H1 (cell line): ENCODE results near the gene HECTD4. TPM values are rescaled to one million over a fixed set of nuclear protein-coding genes. Genes with fewer than 3 reads are reported as not detected.

ENCODE experiments used
- CTCF ChIA-PET: fragments of 300-600 bp; sonication (Branson Sonifier 250); formaldehyde crosslinking; loops from one replicate; lab custom pipeline; 2021; ENCODE audit not compliant: partially characterized antibody; lab: Charles Lee
- POLR2A ChIA-PET: fragments of 300-600 bp; sonication (Branson Sonifier 250); formaldehyde crosslinking; loops from one replicate; lab custom pipeline; 2021; ENCODE audit warnings: inconsistent platforms; ENCODE audit not compliant: partially characterized antibody; lab: Charles Lee
- DNase-seq, 2 experiments: peaks; one replicate each; pipeline versions ENCODE4 v3.0.0 to v3.0.0-alpha.2; 2010 to 2022; ENCODE audit warnings: low spot score in 2 of 2, low read depth in 1 of 2, mixed read lengths in 1 of 2
- FAIRE-seq: peaks from 2 replicates; lab custom pipeline; 2011; peaks lifted over from hg19 to GRCh38; lab: Jason Lieb, UNC
- H2AFZ ChIP-seq: 2 replicates; pipeline ENCODE4 v1.8.1; 2012; ENCODE audit warnings: low read length, inconsistent platforms
- H2AK5ac ChIP-seq: 2 replicates; pipeline ENCODE4 v1.6.1; 2013; ENCODE audit warnings: low read depth, low read length
- H2BK120ac ChIP-seq: replicated peaks from 2 replicates; pipeline ENCODE3; 2013; ENCODE audit warnings: low read depth, low read length, inconsistent platforms
- H2BK12ac ChIP-seq: 2 replicates; pipeline ENCODE4 v1.6.1; 2013; ENCODE audit warnings: low read depth, low read length
- H2BK15ac ChIP-seq: 2 replicates; pipeline ENCODE4 v1.6.1; 2013; ENCODE audit warnings: low read length
- H2BK20ac ChIP-seq: 2 replicates; pipeline ENCODE4 v1.6.1; 2013; ENCODE audit warnings: low read length
- H2BK5ac ChIP-seq: 2 replicates; pipeline ENCODE4 v1.6.1; 2013; ENCODE audit warnings: low read depth, low read length
- H3K14ac ChIP-seq: 2 replicates; pipeline ENCODE4 v1.6.1; 2013; ENCODE audit warnings: inconsistent platforms; ENCODE audit not compliant: insufficient read length
- H3K18ac ChIP-seq: 2 replicates; pipeline ENCODE4 v1.6.1; 2013; ENCODE audit warnings: low read length; ENCODE audit errors: extremely low read depth
- H3K23ac ChIP-seq: 2 replicates; pipeline ENCODE4 v1.6.1; 2013; ENCODE audit warnings: inconsistent platforms; ENCODE audit not compliant: insufficient read length
- H3K23me2 ChIP-seq: 2 replicates; pipeline ENCODE4 v1.6.1; 2013; ENCODE audit warnings: low read depth, low read length
- H3K27ac ChIP-seq: 2 replicates; pipeline ENCODE4 v1.6.1; 2011; ENCODE audit warnings: low read depth, low read length, inconsistent platforms
- H3K27me3 ChIP-seq, 4 experiments: replicated peaks in 1 of 4; 1 replicate in 1 of 4; 2 replicates in 3 of 4; pipeline versions ENCODE4 v1.6.1 to v1.8.1; 2011 to 2013; ENCODE audit warnings: low read length in 3 of 4, mild to moderate bottlenecking in 3 of 4, inconsistent platforms in 2 of 4, mixed read lengths in 2 of 4, moderate library complexity in 1 of 4; ENCODE audit not compliant: control insufficient read depth in 3 of 4, insufficient read depth in 3 of 4; ENCODE audit errors: extremely low read depth in 1 of 4
- H3K36me3 ChIP-seq, 4 experiments: 2 replicates each; pipeline versions ENCODE4 v1.6.1 to v1.8.1; 2011 to 2013; ENCODE audit warnings: mild to moderate bottlenecking in 4 of 4, low read length in 3 of 4, moderate library complexity in 2 of 4, control low read depth in 1 of 4, inconsistent platforms in 1 of 4; ENCODE audit not compliant: insufficient read depth in 4 of 4, control insufficient read depth in 2 of 4
- H3K4ac ChIP-seq: replicated peaks from 2 replicates; pipeline ENCODE3; 2013; ENCODE audit warnings: low read length, low read depth, mixed read lengths, inconsistent platforms; ENCODE audit not compliant: insufficient read length
- H3K4me1 ChIP-seq, 4 experiments: replicated peaks in 1 of 4; 1 replicate in 1 of 4; 2 replicates in 3 of 4; pipeline versions ENCODE4 v1.6.1 to v1.8.1; 2011 to 2013; ENCODE audit warnings: low read length in 3 of 4, inconsistent platforms in 2 of 4, mixed read lengths in 1 of 4; ENCODE audit not compliant: insufficient read depth in 4 of 4, control insufficient read depth in 3 of 4
- H3K4me2 ChIP-seq, 2 experiments: 2 replicates each; pipeline versions ENCODE4 v1.6.1 to v1.8.1; 2011 to 2013; ENCODE audit warnings: low read depth in 2 of 2, low read length in 2 of 2, control low read depth in 1 of 2, inconsistent platforms in 1 of 2, mild to moderate bottlenecking in 1 of 2; ENCODE audit not compliant: insufficient read depth in 1 of 2
- H3K4me3 ChIP-seq, 4 experiments: fragments of 200-600, 300-600 bp in 1 of 4; sonication (generic), shearing (Covaris generic), sonication (Bioruptor Twin) in 1 of 4; 2 replicates each; pipeline versions ENCODE4 v1.5.1 to v1.8.1; 2011 to 2016; ENCODE audit warnings: low read length in 4 of 4, low read depth in 3 of 4, control low read depth in 2 of 4, inconsistent platforms in 2 of 4, mild to moderate bottlenecking in 2 of 4, mixed read lengths in 1 of 4, moderate library complexity in 1 of 4; ENCODE audit not compliant: insufficient read depth in 2 of 4; ENCODE audit errors: extremely low read depth in 1 of 4
- H3K56ac ChIP-seq: replicated peaks from 2 replicates; pipeline ENCODE3; 2013; ENCODE audit warnings: low read depth, mild to moderate bottlenecking, mixed read lengths, low read length, inconsistent platforms; ENCODE audit not compliant: insufficient read length
- H3K79me1 ChIP-seq: 2 replicates; pipeline ENCODE4 v1.6.1; 2013; ENCODE audit warnings: low read depth, low read length, control low read depth
- H3K79me2 ChIP-seq, 2 experiments: 2 replicates each; pipeline versions ENCODE4 v1.6.1 to v1.8.1; 2012 to 2013; ENCODE audit warnings: low read length in 2 of 2, mild to moderate bottlenecking in 2 of 2, inconsistent platforms in 1 of 2; ENCODE audit not compliant: insufficient read depth in 2 of 2, control insufficient read depth in 1 of 2
- H3K9ac ChIP-seq, 4 experiments: replicated peaks in 1 of 4; 1 replicate in 1 of 4; 2 replicates in 3 of 4; pipeline versions ENCODE4 v1.6.1 to v1.8.1; 2011 to 2013; ENCODE audit warnings: low read depth in 3 of 4, low read length in 3 of 4, control low read depth in 2 of 4, mild to moderate bottlenecking in 2 of 4, moderate library complexity in 2 of 4, inconsistent platforms in 1 of 4; ENCODE audit errors: extremely low read depth in 1 of 4
- H3K9me3 ChIP-seq, 2 experiments: 2 replicates each; pipeline versions ENCODE4 v1.6.1 to v1.8.1; 2012 to 2013; ENCODE audit warnings: mild to moderate bottlenecking in 2 of 2, moderate library complexity in 2 of 2, control low read depth in 1 of 2, inconsistent platforms in 1 of 2, low read depth in 1 of 2, low read length in 1 of 2, mixed read lengths in 1 of 2; ENCODE audit not compliant: insufficient read depth in 2 of 2
- H4K20me1 ChIP-seq, 2 experiments: replicated peaks in 1 of 2; 2 replicates each; pipeline versions ENCODE3 to v1.8.1; 2011 to 2013; ENCODE audit warnings: inconsistent platforms in 2 of 2, low read length in 2 of 2, mild to moderate bottlenecking in 1 of 2; ENCODE audit not compliant: insufficient read depth in 2 of 2, control insufficient read depth in 1 of 2
- H4K5ac ChIP-seq: 2 replicates; pipeline ENCODE4 v1.6.1; 2013; ENCODE audit warnings: low read length, low read depth, mixed read lengths, inconsistent platforms; ENCODE audit not compliant: insufficient read length
- H4K8ac ChIP-seq: 2 replicates; pipeline ENCODE4 v1.8.0; 2013; ENCODE audit warnings: mild to moderate bottlenecking, moderate library complexity, low read length, inconsistent platforms; ENCODE audit not compliant: insufficient read depth; ENCODE audit errors: extremely low read depth
- H4K91ac ChIP-seq: replicated peaks from 2 replicates; pipeline ENCODE3; 2013; ENCODE audit warnings: low read length, mixed read lengths, inconsistent platforms; ENCODE audit not compliant: insufficient read length
- BACH1 ChIP-seq: IDR thresholded peaks from 2 replicates; pipeline ENCODE4 v1.6.1; 2012; ENCODE audit warnings: low read length, improper control_type of control experiment
- E2F6 ChIP-seq: IDR thresholded peaks from 2 replicates; pipeline ENCODE4 v1.6.1; 2012; ENCODE audit warnings: inconsistent platforms
- HDAC2 ChIP-seq, 2 experiments: fragments of 300-600 bp in 1 of 2; sonication (generic) in 1 of 2; IDR thresholded peaks; 2 replicates each; pipeline ENCODE4 v1.6.1; 2011 to 2012; ENCODE audit warnings: low read depth in 2 of 2, low read length in 2 of 2, mild to moderate bottlenecking in 2 of 2, moderate library complexity in 2 of 2, borderline replicate concordance in 1 of 2, inconsistent platforms in 1 of 2
- HDAC6 ChIP-seq: IDR thresholded peaks from one replicate; pipeline ENCODE4 v1.7.1; 2012; ENCODE audit warnings: low read depth, mild to moderate bottlenecking, inconsistent platforms, low read length, moderate library complexity
- KDM4A ChIP-seq: IDR thresholded peaks from one replicate; pipeline ENCODE4 v1.7.1; 2012; ENCODE audit warnings: low read depth, mild to moderate bottlenecking, moderate library complexity, low read length, inconsistent platforms; ENCODE audit not compliant: severe bottlenecking
- NRF1 ChIP-seq: IDR thresholded peaks from 2 replicates; pipeline ENCODE4 v1.6.1; 2011; ENCODE audit warnings: mild to moderate bottlenecking, low read depth, low read length, improper control_type of control experiment
- POLR2A ChIP-seq, 2 experiments: IDR thresholded peaks; 1 replicate in 1 of 2; 2 replicates in 1 of 2; pipeline ENCODE4 v1.6.1; 2011; ENCODE audit warnings: low read depth in 2 of 2, low read length in 2 of 2, mild to moderate bottlenecking in 2 of 2; ENCODE audit errors: control extremely low read depth in 1 of 2
- RXRA ChIP-seq: IDR thresholded peaks from 2 replicates; pipeline ENCODE4 v1.6.1; 2011; ENCODE audit warnings: low read depth, mild to moderate bottlenecking, low read length, moderate library complexity; ENCODE audit not compliant: insufficient read depth
- SAP30 ChIP-seq: fragments of 300-600 bp; sonication (generic); IDR thresholded peaks from 2 replicates; pipeline ENCODE4 v1.7.1; 2012; ENCODE audit warnings: low read length, moderate library complexity, mild to moderate bottlenecking, inconsistent platforms; ENCODE audit not compliant: insufficient read depth, insufficient replicate concordance
- SIRT6 ChIP-seq: IDR thresholded peaks from one replicate; pipeline ENCODE4 v1.7.1; 2012; ENCODE audit warnings: low read length, inconsistent platforms
- SP4 ChIP-seq: IDR thresholded peaks from 2 replicates; pipeline ENCODE4 v1.6.1; 2012; ENCODE audit warnings: low read length, inconsistent platforms
- TEAD4 ChIP-seq: IDR thresholded peaks from 2 replicates; pipeline ENCODE4 v1.6.1; 2012; ENCODE audit warnings: low read depth, low read length, inconsistent platforms, mixed read lengths
- WGBS, 2 experiments: shearing (Covaris generic) in 1 of 2; methylation state at CpG; one replicate each; pipeline versions ENCODE4 v1.1.6 to v1.1.7; 2013 to 2015; ENCODE audit warnings: low lambda C conversion rate in 2 of 2, mixed read lengths in 2 of 2, inconsistent platforms in 1 of 2, low coverage in 1 of 2, missing lambda C conversion rate in 1 of 2; ENCODE audit not compliant: insufficient replicate concordance in 2 of 2, insufficient coverage in 1 of 2, insufficient read length in 1 of 2; ENCODE audit errors: extremely low coverage in 1 of 2, missing lambda C conversion rate in 1 of 2; 5-methylcytosine and 5-hydroxymethylcytosine counted together
- polyA plus RNA-seq, 7 experiments: library from polyadenylated mRNA; depleted of rRNA in 3 of 7; stranded (reverse) in 5 of 7; unstranded in 2 of 7; fragments of >200 nt in 5 of 7; fragments of 200-250 nt in 2 of 7; gene quantifications; 1 replicate in 5 of 7; 2 replicates in 1 of 7; 4 replicates in 1 of 7; pipeline versions ENCODE4 v1.2.1 to v1.2.3, GENCODE V29; 2011 to 2013; ENCODE audit warnings: missing spikeins in 2 of 7, mixed read lengths in 2 of 7
- total RNA-seq: library from RNA; stranded (reverse); fragmentation: NEBNext Ultra II Directional; extraction: Animal tissue kit (Norgen Biotek cat#: 25700); gene quantifications from 2 replicates; pipeline ENCODE4 v1.2.1, GENCODE V29; 2021
- TF ChIP-seq, protein P1 (sequence below): IDR thresholded peaks from 2 replicates; pipeline ENCODE4 v1.6.1; 2011; ENCODE audit warnings: low read depth, mild to moderate bottlenecking, low read length; ENCODE audit not compliant: insufficient read depth

The HECTD4 gene
- total and polyA plus RNA-seq, 2 of the 8 experiments (the other 6 are each of a cell fraction or from before 2014, with no cell fraction given): 6.5 to 33.7 TPM

DNA sequence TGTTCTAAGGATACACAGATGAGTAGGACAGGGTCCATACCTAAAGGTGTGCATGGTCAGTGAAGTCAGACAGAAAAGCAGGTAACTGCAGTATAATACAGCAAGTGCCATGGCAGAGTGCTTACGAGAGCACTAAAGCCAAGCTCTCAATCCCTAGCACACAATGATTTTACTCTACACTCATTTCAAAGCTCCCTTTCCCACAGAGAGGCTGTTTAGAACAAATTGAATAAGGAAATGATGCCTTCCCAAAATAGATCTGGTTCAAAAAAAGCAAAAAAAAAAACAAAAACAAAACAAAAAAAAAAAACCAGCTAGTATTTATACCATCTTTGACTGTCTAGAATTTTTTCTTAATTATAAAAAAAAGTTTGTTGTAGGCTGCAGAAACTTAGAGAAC lies 74.1 kb downstream of the HECTD4 start:
- Histone ChIP-seq H3K4me1 (no peaks in the 10 kb centered on the region), H3K4ac (no peak overlapping the region), H3K56ac (no peak overlapping the region), H2BK5ac (no peak overlapping the region), H2AK5ac (no peak overlapping the region), H3K27ac (no peak overlapping the region), H3K23me2 (no peaks in the 10 kb centered on the region), H3K4me3 (no peak overlapping the region), H4K8ac (no peak overlapping the region), H2BK120ac (no peak overlapping the region), H4K91ac (no peak overlapping the region), H2AFZ (no peak overlapping the region), H3K9ac (no peak overlapping the region), H3K79me1 (no peaks in the 10 kb centered on the region), H3K36me3 (peaks cover 0 to 8% (median 1%) of the 10 kb centered on the region in 4 experiments; a peak in 3 of 8 replicates), H4K5ac (no peak overlapping the region), H3K9me3 (no peaks in the 10 kb centered on the region), H2BK15ac (no peak overlapping the region), H4K20me1 (no peaks in the 10 kb centered on the region), H3K18ac (no peak overlapping the region), H3K79me2 (no peaks in the 10 kb centered on the region), H2BK12ac (no peak overlapping the region), H3K4me2 (no peak overlapping the region), H3K23ac (no peak overlapping the region), H2BK20ac (no peak overlapping the region), H3K27me3 (no peaks in the 10 kb centered on the region), H3K14ac (no peak overlapping the region)
- DNase-seq (no peak), FAIRE-seq (no peak)
- ChIA-PET CTCF (no interaction called here), POLR2A (no interaction called here)
- WGBS, 2 experiments: 100% methylated on average over 1 of the region's 1 CpG; no CpG with 5 or more reads in 1 of the 2 experiments
- TF ChIP-seq KDM4A: no peak
- TF ChIP-seq HDAC6: no peak
- no peak for TF ChIP-seq BACH1
- no peak for TF ChIP-seq NRF1
- TF ChIP-seq RXRA: no peak
- no peak for TF ChIP-seq SIRT6
- TF ChIP-seq POLR2A (IDR thresholded peaks at IDR 0.05; ENCODE audit: control extremely low read depth in 1 of 2, low read depth in 2 of 2, low read length in 2 of 2): no peak
- TF ChIP-seq SP4: no peak
- TF ChIP-seq, protein P1, sequence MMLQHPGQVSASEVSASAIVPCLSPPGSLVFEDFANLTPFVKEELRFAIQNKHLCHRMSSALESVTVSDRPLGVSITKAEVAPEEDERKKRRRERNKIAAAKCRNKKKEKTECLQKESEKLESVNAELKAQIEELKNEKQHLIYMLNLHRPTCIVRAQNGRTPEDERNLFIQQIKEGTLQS: no peak
- no peak for TF ChIP-seq E2F6
- TF ChIP-seq HDAC2 (IDR thresholded peaks at IDR 0.05; ENCODE audit: borderline replicate concordance in 1 of 2, low read depth in 2 of 2, low read length in 2 of 2): no peak
- no peak for TF ChIP-seq TEAD4
- TF ChIP-seq SAP30: no peak
